Measurements from ENCODE around the gene MAFF.

DNA sequence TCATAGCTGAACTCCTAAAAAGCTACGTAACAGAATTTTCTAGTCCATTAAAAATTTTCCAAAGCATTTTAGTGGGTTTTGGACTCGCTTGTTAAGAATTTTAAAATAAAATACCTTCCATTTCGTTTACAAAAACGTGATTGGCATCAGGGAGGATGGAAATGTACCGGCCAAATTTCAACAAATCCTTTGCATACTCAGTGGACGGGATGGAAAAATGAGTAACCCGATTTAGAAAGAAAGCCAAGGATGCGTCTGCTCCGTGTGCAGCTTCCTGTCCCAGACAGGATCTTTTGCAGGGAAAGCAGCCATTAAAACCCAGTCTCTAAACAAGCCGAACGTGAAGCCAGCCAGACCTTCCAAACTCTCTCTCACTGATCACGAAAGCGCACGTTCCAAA lies 55.4 kb downstream of the MAFF start:
- no peak for TF ChIP-seq POLR2A (IDR thresholded peaks at IDR 0.05)
- TF ChIP-seq, protein P1, sequence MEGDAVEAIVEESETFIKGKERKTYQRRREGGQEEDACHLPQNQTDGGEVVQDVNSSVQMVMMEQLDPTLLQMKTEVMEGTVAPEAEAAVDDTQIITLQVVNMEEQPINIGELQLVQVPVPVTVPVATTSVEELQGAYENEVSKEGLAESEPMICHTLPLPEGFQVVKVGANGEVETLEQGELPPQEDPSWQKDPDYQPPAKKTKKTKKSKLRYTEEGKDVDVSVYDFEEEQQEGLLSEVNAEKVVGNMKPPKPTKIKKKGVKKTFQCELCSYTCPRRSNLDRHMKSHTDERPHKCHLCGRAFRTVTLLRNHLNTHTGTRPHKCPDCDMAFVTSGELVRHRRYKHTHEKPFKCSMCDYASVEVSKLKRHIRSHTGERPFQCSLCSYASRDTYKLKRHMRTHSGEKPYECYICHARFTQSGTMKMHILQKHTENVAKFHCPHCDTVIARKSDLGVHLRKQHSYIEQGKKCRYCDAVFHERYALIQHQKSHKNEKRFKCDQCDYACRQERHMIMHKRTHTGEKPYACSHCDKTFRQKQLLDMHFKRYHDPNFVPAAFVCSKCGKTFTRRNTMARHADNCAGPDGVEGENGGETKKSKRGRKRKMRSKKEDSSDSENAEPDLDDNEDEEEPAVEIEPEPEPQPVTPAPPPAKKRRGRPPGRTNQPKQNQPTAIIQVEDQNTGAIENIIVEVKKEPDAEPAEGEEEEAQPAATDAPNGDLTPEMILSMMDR (IDR thresholded peaks at IDR 0.05): no peak

All from thyroid gland (tissue), 4 donors.